Parathyroid adenoma (tissue), 2 donors: Measurements from ENCODE around the gene SLN.

Experiments
- H2AFZ ChIP-seq: fragments of 300-600 bp; sonication (generic); one replicate; pipeline ENCODE4 v1.7.0; 2017; ENCODE audit warnings: antibody characterized with exemption, mild to moderate bottlenecking
- H3K27ac ChIP-seq: fragments of 300-600 bp; sonication (generic); one replicate; pipeline ENCODE4 v1.7.0; 2017
- H3K27me3 ChIP-seq: fragments of 300-600 bp; sonication (generic); one replicate; pipeline ENCODE4 v1.7.0; 2017; ENCODE audit warnings: low read length; ENCODE audit not compliant: control insufficient read depth, insufficient read depth
- H3K36me3 ChIP-seq: fragments of 300-600 bp; sonication (generic); one replicate; pipeline ENCODE4 v1.7.0; 2017; ENCODE audit warnings: low read length; ENCODE audit not compliant: control insufficient read depth, insufficient read depth
- H3K4me1 ChIP-seq: fragments of 300-600 bp; sonication (generic); one replicate; pipeline ENCODE4 v1.7.0; 2017; ENCODE audit warnings: control low read depth
- H3K4me2 ChIP-seq: fragments of 300-600 bp; sonication (generic); one replicate; pipeline ENCODE4 v1.7.0; 2017; ENCODE audit warnings: low read length
- H3K4me3 ChIP-seq: fragments of 300-600 bp; sonication (generic); one replicate; pipeline ENCODE4 v1.7.0; 2017; ENCODE audit warnings: low read depth, low read length
- H3K79me2 ChIP-seq: fragments of 300-600 bp; sonication (generic); one replicate; pipeline ENCODE4 v1.7.0; 2017; ENCODE audit warnings: control low read depth
- H3K9ac ChIP-seq: fragments of 300-600 bp; sonication (generic); one replicate; pipeline ENCODE4 v1.7.0; 2017; ENCODE audit warnings: mild to moderate bottlenecking
- H3K9me3 ChIP-seq: fragments of 300-600 bp; sonication (generic); one replicate; pipeline ENCODE4 v1.7.0; 2017; ENCODE audit warnings: low read length; ENCODE audit not compliant: control insufficient read depth
- TF ChIP-seq, protein P1 (sequence below): fragments of 300-600 bp; sonication (generic); IDR thresholded peaks from one replicate; pipeline ENCODE4 v1.7.0; 2017; ENCODE audit warnings: antibody characterized with exemption, mild to moderate bottlenecking
- donor health status: primary hyperparathyroidism.

SLN gene

GRCh38 chr11:107699371-107700285, 12.2 kb downstream of the SLN start:
- no peak overlapping the region for H3K27ac ChIP-seq
- H3K4me3 ChIP-seq, result no peak overlapping the region
- H3K4me2 ChIP-seq, result no peak overlapping the region
- TF ChIP-seq, protein P1, sequence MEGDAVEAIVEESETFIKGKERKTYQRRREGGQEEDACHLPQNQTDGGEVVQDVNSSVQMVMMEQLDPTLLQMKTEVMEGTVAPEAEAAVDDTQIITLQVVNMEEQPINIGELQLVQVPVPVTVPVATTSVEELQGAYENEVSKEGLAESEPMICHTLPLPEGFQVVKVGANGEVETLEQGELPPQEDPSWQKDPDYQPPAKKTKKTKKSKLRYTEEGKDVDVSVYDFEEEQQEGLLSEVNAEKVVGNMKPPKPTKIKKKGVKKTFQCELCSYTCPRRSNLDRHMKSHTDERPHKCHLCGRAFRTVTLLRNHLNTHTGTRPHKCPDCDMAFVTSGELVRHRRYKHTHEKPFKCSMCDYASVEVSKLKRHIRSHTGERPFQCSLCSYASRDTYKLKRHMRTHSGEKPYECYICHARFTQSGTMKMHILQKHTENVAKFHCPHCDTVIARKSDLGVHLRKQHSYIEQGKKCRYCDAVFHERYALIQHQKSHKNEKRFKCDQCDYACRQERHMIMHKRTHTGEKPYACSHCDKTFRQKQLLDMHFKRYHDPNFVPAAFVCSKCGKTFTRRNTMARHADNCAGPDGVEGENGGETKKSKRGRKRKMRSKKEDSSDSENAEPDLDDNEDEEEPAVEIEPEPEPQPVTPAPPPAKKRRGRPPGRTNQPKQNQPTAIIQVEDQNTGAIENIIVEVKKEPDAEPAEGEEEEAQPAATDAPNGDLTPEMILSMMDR, result no peak
- no peak overlapping the region for H3K9ac ChIP-seq
- no peaks in the 10 kb centered on the region for H3K9me3 ChIP-seq
- H3K27me3 ChIP-seq, result no peaks in the 10 kb centered on the region
- no peaks in the 10 kb centered on the region for H3K79me2 ChIP-seq
- no peak overlapping the region for H2AFZ ChIP-seq
- H3K4me1 ChIP-seq, result no peaks in the 10 kb centered on the region
- no peaks in the 10 kb centered on the region for H3K36me3 ChIP-seq

- Histone ChIP-seq H3K9me3 (no peaks in the 10 kb centered on the region), H2AFZ (no peak overlapping the region), H3K79me2 (no peaks in the 10 kb centered on the region), H3K4me3 (no peak overlapping the region), H3K27ac (no peak overlapping the region), H3K4me2 (no peak overlapping the region), H3K27me3 (no peaks in the 10 kb centered on the region), H3K9ac (no peak overlapping the region), H3K36me3 (no peaks in the 10 kb centered on the region), H3K4me1 (no peaks in the 10 kb centered on the region)
- TF ChIP-seq, protein P1, result no peak
Measured at GRCh38 chr11:107697291-107697690, 14.6 kb downstream of the SLN start.

GRCh38 chr11:107696140-107696539, 15.7 kb downstream of the SLN start:
- Histone ChIP-seq H3K9ac (no peak overlapping the region), H2AFZ (no peak overlapping the region), H3K4me3 (no peak overlapping the region), H3K36me3 (no peaks in the 10 kb centered on the region), H3K79me2 (no peaks in the 10 kb centered on the region), H3K27ac (no peak overlapping the region), H3K4me2 (no peak overlapping the region), H3K4me1 (no peaks in the 10 kb centered on the region), H3K9me3 (no peaks in the 10 kb centered on the region), H3K27me3 (no peaks in the 10 kb centered on the region)
- TF ChIP-seq, protein P1, result no peak

- no peaks in the 10 kb centered on the region for H3K36me3 ChIP-seq
- H3K4me1 ChIP-seq, result no peaks in the 10 kb centered on the region
- H3K27ac ChIP-seq, result no peak overlapping the region
- H2AFZ ChIP-seq, result no peak overlapping the region
- TF ChIP-seq, protein P1, result no peak
- no peaks in the 10 kb centered on the region for H3K79me2 ChIP-seq
- no peak overlapping the region for H3K4me3 ChIP-seq
- H3K27me3 ChIP-seq, result no peaks in the 10 kb centered on the region
- H3K9ac ChIP-seq, result no peak overlapping the region
- no peaks in the 10 kb centered on the region for H3K9me3 ChIP-seq
- H3K4me2 ChIP-seq, result no peak overlapping the region
Measured at GRCh38 chr11:107695446-107695845, 16.4 kb downstream of the SLN start.
